Type B pancreatic cell (in vitro differentiated cells): ENCODE measurements around the gene MSX2. TPM values are rescaled to one million over a fixed set of nuclear protein-coding genes. Genes with fewer than 3 reads are reported as not detected.
A peak's percentile ranks its signal among the peaks of the same experiment; 100 is the strongest.

ENCODE experiments used
- DNase-seq: peaks from one replicate; pipeline ENCODE4 v3.0.0; 2021; ENCODE audit warnings: mixed read lengths; ENCODE audit not compliant: unreplicated experiment; ENCODE audit errors: extremely low spot score
- H3K27ac Mint-ChIP-seq: 2 replicates; pipeline ENCODE4 v1.8.0; 2021; ENCODE audit warnings: mild to moderate bottlenecking, mixed read lengths
- H3K27me3 Mint-ChIP-seq: 2 replicates; pipeline ENCODE4 v1.8.0; 2021; ENCODE audit warnings: mixed read lengths
- H3K36me3 Mint-ChIP-seq: 2 replicates; pipeline ENCODE4 v1.8.0; 2021; ENCODE audit warnings: mixed read lengths
- H3K4me1 Mint-ChIP-seq: one replicate; pipeline ENCODE4 v1.8.0; 2021; ENCODE audit warnings: mixed read lengths; ENCODE audit not compliant: unreplicated experiment
- H3K4me3 Mint-ChIP-seq: 2 replicates; pipeline ENCODE4 v1.8.0; 2021; ENCODE audit warnings: mild to moderate bottlenecking, mixed read lengths
- H3K9me3 Mint-ChIP-seq: 2 replicates; pipeline ENCODE4 v1.8.0; 2021; ENCODE audit warnings: mixed read lengths
- CTCF ChIP-seq: fragments of 200-600 bp; sonication (generic); conservative IDR thresholded peaks from 2 replicates; pipeline ENCODE4 v1.5.0; 2021; ENCODE audit warnings: antibody characterized with exemption, mild to moderate bottlenecking
- total RNA-seq: library from RNA; stranded (reverse); gene quantifications from 2 replicates; pipeline ENCODE4 v1.2.1, GENCODE V29; 2021; ENCODE audit warnings: low replicate concordance

The MSX2 gene
- total RNA-seq, 1 donor from 2014 or later, result 69.7 TPM

GRCh38 chr5:174732036-174733020 lies 7.9 kb downstream of the MSX2 start:
- Mint-ChIP-seq H3K36me3 (peaks cover 35% of the 10 kb centered on the region), H3K27ac (peak overlapping the region; percentile 89), H3K27me3 (peaks cover 92% of the 10 kb centered on the region), H3K9me3 (no peaks in the 10 kb centered on the region), H3K4me1 (peaks cover 59% of the 10 kb centered on the region), H3K4me3 (peak overlapping the region; percentile 86)
- TF ChIP-seq CTCF, result no peak
- no peak for DNase-seq

GRCh38 chr5:174733091-174733690 lies 8.8 kb downstream of the MSX2 start:
- Mint-ChIP-seq H3K27ac (peak overlapping the region; percentile 89), H3K4me1 (peaks cover 59% of the 10 kb centered on the region), H3K36me3 (peaks cover 26% of the 10 kb centered on the region), H3K4me3 (peak overlapping the region; percentile 86), H3K9me3 (no peaks in the 10 kb centered on the region), H3K27me3 (peaks cover 86% of the 10 kb centered on the region)
- no peak for DNase-seq
- TF ChIP-seq CTCF, result no peak

GRCh38 chr5:174733836-174734235 lies 9.5 kb downstream of the MSX2 start:
- Mint-ChIP-seq H3K27me3 (peaks cover 80% of the 10 kb centered on the region), H3K9me3 (no peaks in the 10 kb centered on the region), H3K4me1 (peaks cover 55% of the 10 kb centered on the region), H3K36me3 (peaks cover 20% of the 10 kb centered on the region), H3K27ac (peak overlapping the region; percentile 89), H3K4me3 (peak overlapping the region; percentile 87)
- no peak for TF ChIP-seq CTCF
- DNase-seq, result no peak

GRCh38 chr5:174734571-174735497 lies 10.5 kb downstream of the MSX2 start:
- no peak for DNase-seq
- no peak for TF ChIP-seq CTCF
- Mint-ChIP-seq H3K27me3 (peaks cover 72% of the 10 kb centered on the region), H3K27ac (peak overlapping the region; percentile 89), H3K36me3 (peaks cover 10% of the 10 kb centered on the region), H3K9me3 (no peaks in the 10 kb centered on the region), H3K4me3 (peak overlapping the region; percentile 87), H3K4me1 (peaks cover 58% of the 10 kb centered on the region)
